Measurements from ENCODE around the gene DUOXA1. TPM values are rescaled to one million over a fixed set of nuclear protein-coding genes. Genes with fewer than 3 reads are reported as not detected.

The DUOXA1 gene
- total RNA-seq, 6 experiments from 2014 or later, result not detected

DNA sequence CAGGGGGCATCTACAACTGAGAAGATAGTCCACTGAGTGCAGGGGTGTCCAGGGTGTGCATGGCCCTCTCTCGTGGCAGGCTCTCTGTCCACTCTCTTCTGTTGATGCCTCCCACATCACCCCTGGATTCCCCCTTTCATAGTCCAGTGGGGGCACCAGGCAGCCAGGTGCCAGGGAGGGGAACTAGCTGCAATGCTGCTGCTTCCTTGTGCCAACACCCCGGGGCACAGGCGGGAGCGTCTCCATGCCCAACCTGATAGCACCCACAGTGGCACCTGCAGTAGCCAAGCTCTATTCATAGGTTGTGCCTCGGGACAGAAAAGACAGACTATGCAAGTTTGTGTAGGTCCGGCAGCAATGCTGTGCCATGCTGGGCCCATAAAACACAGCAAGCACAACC, 27.5 kb downstream of the DUOXA1 start:
- Histone ChIP-seq H3K4me1 (no peaks in the 10 kb centered on the region), H3K9me3 (no peaks in the 10 kb centered on the region), H3K4me3 (no peak overlapping the region), H3K36me3 (no peaks in the 10 kb centered on the region), H3K27ac (no peak overlapping the region), H3K27me3 (no peaks in the 10 kb centered on the region)
- no peak for TF ChIP-seq POLR2A (IDR thresholded peaks at IDR 0.05)
- TF ChIP-seq, protein P1, sequence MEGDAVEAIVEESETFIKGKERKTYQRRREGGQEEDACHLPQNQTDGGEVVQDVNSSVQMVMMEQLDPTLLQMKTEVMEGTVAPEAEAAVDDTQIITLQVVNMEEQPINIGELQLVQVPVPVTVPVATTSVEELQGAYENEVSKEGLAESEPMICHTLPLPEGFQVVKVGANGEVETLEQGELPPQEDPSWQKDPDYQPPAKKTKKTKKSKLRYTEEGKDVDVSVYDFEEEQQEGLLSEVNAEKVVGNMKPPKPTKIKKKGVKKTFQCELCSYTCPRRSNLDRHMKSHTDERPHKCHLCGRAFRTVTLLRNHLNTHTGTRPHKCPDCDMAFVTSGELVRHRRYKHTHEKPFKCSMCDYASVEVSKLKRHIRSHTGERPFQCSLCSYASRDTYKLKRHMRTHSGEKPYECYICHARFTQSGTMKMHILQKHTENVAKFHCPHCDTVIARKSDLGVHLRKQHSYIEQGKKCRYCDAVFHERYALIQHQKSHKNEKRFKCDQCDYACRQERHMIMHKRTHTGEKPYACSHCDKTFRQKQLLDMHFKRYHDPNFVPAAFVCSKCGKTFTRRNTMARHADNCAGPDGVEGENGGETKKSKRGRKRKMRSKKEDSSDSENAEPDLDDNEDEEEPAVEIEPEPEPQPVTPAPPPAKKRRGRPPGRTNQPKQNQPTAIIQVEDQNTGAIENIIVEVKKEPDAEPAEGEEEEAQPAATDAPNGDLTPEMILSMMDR (IDR thresholded peaks at IDR 0.05), result no peak
- intact Hi-C loops (cut with DNase I), result no loop called here
- DNase-seq, result no peak
- whole genome bisulfite sequencing (ENCODE audit: insufficient coverage, low coverage, low lambda C conversion rate, missing lambda C conversion rate), result 80% methylated on average over 2 of the region's 6 CpGs
- no peak for ATAC-seq

DNA sequence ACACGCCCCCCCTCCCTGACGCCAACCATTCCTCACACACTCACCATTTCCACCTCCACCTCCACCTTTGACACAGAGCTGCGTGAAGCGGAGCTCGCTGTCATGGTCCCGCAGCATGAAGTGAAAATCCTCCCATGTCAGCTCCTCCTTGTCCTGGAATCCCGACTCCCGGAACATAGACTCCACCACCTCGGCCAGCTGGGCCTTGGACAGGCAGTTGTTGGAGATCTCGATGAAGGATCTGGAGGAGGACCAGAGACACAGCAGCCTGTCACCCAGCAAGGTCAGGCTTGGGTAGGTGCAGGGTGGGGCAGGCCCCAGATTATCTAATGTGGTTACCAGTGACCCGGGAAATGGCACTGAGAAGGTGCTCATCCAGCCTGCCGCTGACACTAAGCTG, 27.9 kb downstream of the DUOXA1 start:
- TF ChIP-seq, protein P1 (IDR thresholded peaks at IDR 0.05), result no peak
- no peak for TF ChIP-seq POLR2A (IDR thresholded peaks at IDR 0.05)
- Histone ChIP-seq H3K27me3 (no peaks in the 10 kb centered on the region), H3K27ac (no peak overlapping the region), H3K9me3 (no peaks in the 10 kb centered on the region), H3K4me3 (no peak overlapping the region), H3K36me3 (no peaks in the 10 kb centered on the region), H3K4me1 (no peaks in the 10 kb centered on the region)
- DNase-seq, result no peak
- 88% methylated on average over 10 of the region's 12 CpGs for WGBS (ENCODE audit: insufficient coverage, low coverage, low lambda C conversion rate, missing lambda C conversion rate)
- no peak for ATAC-seq
- intact Hi-C loops (cut with DNase I), result no loop called here

DNA sequence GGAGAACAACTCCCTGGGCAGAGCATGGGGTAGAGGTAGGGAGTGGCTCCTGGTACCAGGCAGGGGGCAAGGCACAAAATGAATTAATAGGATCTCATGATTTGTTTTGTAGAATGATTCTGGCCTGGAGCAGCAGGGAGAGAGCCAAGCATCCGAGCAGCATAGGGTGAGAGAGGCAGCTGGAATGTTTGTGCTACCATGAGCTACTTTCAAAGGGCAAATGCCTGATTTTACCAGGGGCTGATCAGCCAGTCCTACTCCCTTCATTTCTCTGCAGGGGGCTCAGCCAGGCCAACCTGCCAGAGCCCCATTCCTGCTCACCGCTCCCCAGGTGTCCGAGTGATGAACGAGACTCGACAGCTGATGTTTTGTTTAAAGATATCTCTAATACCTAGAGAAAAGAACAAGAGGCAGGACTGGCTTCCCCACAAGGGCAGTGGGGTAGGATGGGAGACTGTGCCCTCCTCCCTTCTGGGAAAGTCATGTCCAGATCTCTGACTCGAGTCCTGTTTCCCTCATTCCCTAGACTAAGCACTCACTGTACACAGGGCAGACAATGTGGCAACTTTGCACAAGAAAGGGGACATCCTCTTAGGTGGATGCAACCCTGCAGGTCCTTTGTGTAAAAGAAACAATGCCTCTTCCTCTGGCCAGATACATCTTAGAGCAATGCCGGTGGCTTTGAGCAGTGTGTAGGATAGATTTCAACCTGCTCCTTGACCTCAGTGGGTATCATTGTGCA, 28.6 kb downstream of the DUOXA1 start:
- H3K36me3 ChIP-seq, result no peaks in the 10 kb centered on the region
- TF ChIP-seq POLR2A (IDR thresholded peaks at IDR 0.05), result no peak
- TF ChIP-seq, protein P1 (IDR thresholded peaks at IDR 0.05), result no peak
- WGBS (ENCODE audit: insufficient coverage, low coverage, low lambda C conversion rate, missing lambda C conversion rate), result 86% methylated on average over 5 of the region's 7 CpGs

DNA sequence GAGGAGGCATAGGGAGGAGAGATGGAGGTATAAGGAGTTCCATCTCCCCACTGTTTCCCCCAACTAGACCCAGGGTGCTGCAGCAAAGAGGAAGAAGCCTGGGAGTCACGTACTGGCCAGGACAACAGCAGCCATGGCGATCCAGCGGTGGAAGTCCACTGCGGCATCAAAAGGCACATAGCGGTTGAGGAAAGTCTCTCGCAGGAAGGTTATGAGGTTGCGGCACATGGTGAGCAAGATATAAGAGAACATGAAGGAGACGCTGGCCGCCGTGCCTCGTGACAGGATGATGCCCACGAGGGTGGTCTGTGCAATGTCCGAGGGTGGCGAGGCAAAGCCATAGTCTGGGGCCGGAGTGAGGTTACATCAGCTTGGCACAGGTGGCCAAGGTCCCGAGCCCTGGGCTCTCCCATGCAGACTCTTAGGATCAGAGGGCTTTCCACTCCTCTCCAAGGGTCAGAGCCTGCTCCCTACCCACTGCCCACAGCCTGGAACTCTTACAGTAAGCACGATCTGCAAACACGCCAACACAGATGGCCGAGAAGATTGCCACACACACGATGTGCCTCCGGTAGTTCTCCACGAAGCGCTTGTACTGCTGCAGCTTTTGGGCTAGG, 30.0 kb downstream of the DUOXA1 start:
- no peak overlapping the region for H3K4me3 ChIP-seq
- no peak overlapping the region for H3K27ac ChIP-seq
- ATAC-seq (no peak), DNase-seq (no peak)
- H3K4me1 ChIP-seq, result no peaks in the 10 kb centered on the region
- no peaks in the 10 kb centered on the region for H3K27me3 ChIP-seq
- intact Hi-C loops (cut with DNase I), result no loop called here
- WGBS (ENCODE audit: insufficient coverage, low coverage, low lambda C conversion rate, missing lambda C conversion rate), result 92% methylated on average over 6 of the region's 23 CpGs
- H3K36me3 ChIP-seq, result no peaks in the 10 kb centered on the region
- no peaks in the 10 kb centered on the region for H3K9me3 ChIP-seq
- no peak for TF ChIP-seq POLR2A (IDR thresholded peaks at IDR 0.05)
- TF ChIP-seq, protein P1 (IDR thresholded peaks at IDR 0.05), result no peak

More for the DNA sequence above, 28.6 kb downstream of the DUOXA1 start:
- H3K9me3 ChIP-seq, result no peaks in the 10 kb centered on the region
- no peaks in the 10 kb centered on the region for H3K4me1 ChIP-seq
- H3K27ac ChIP-seq, result no peak overlapping the region
- no peak for DNase-seq
- ATAC-seq, result no peak
- H3K27me3 ChIP-seq, result no peaks in the 10 kb centered on the region
- intact Hi-C loops (cut with DNase I), result no loop called here
- H3K4me3 ChIP-seq, result no peak overlapping the region
